ENCODE measurements around the gene PARP6. TPM values are rescaled to one million over a fixed set of nuclear protein-coding genes. Genes with fewer than 3 reads are reported as not detected.

Gene PARP6
- polyA plus RNA-seq, 3 donors: 12.9 to 165 (median 13.5) TPM

DNA sequence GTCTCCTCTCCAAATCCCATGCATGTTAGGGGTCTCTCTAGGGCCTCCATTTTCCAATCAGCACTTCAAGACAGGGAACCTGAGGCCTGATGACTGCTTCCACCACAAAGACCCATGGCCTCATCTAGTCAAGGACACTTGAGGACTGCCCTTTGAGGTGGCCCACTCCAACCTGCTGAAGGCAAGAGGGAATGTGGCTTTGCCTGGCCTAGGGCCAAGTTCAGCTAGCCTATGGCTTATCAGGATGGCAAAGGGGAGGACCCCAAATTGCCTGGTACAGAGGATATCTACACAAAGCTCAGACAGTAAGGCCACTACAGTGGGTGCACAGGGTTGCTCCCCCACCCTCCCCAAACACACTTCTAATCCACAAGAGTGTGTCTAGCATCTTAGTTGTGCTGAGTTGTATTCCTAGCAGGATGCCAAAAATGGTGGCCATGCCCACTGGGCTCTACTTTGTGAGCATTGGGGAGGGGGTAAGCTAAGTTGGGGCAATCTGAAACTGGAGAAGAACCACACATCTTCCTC is 64.7 kb downstream of the PARP6 start:
- Histone ChIP-seq H3K79me2 (ENCODE audit: insufficient read depth, low read length) (peaks cover 78% of the 10 kb centered on the region), H2AFZ (ENCODE audit: insufficient read depth, low read depth, low read length, poor library complexity, severe bottlenecking) (no peak overlapping the region), H3K4me3 (replicated peaks in 1 of 3; ENCODE audit: low read depth in 2 of 3, low read length in 3 of 3) (no peak overlapping the region), H3K9me3 (replicated peaks in 1 of 2; ENCODE audit: control insufficient read depth in 1 of 2, insufficient read depth in 1 of 2, low read length in 2 of 2) (no peaks in the 10 kb centered on the region), H3K27me3 (ENCODE audit: control insufficient read depth in 2 of 2, insufficient read depth in 2 of 2, low read length in 2 of 2) (no peaks in the 10 kb centered on the region), H4K20me1 (ENCODE audit: insufficient read depth, low read length) (peaks cover 99% of the 10 kb centered on the region), H3K36me3 (replicated peaks in 1 of 2; ENCODE audit: control insufficient read depth in 1 of 2, insufficient read depth in 2 of 2, low read length in 2 of 2) (peaks cover 98 to 99% of the 10 kb centered on the region in 2 donors), H3K27ac (ENCODE audit: low read depth in 1 of 2, low read length in 2 of 2) (peak overlapping the region in 1 of 2 donors; percentile 49), H3K4me2 (replicated peaks; ENCODE audit: extremely low read depth, low read length, poor library complexity, severe bottlenecking) (no peak overlapping the region), H3K4me1 (ENCODE audit: control insufficient read depth in 1 of 2, insufficient read depth in 2 of 2, low read length in 2 of 2) (no peaks in the 10 kb centered on the region), H3K9ac (ENCODE audit: insufficient read depth, low read length, poor library complexity, severe bottlenecking) (no peak overlapping the region)
- no peaks in the 10 kb centered on the region for H3K4me1 Mint-ChIP-seq
- intact Hi-C loops (cut with micrococcal nuclease): loop anchor here in 1 of 2 donors (10.0 kb wide), 1 partner anchor 47 kb away; no protein-coding TSS in a partner anchor
- no peaks in the 10 kb centered on the region for H3K27me3 Mint-ChIP-seq (ENCODE audit: low read depth in 3 of 3)
- no peak overlapping the region for H3K4me3 Mint-ChIP-seq
- TF ChIP-seq, protein P1, sequence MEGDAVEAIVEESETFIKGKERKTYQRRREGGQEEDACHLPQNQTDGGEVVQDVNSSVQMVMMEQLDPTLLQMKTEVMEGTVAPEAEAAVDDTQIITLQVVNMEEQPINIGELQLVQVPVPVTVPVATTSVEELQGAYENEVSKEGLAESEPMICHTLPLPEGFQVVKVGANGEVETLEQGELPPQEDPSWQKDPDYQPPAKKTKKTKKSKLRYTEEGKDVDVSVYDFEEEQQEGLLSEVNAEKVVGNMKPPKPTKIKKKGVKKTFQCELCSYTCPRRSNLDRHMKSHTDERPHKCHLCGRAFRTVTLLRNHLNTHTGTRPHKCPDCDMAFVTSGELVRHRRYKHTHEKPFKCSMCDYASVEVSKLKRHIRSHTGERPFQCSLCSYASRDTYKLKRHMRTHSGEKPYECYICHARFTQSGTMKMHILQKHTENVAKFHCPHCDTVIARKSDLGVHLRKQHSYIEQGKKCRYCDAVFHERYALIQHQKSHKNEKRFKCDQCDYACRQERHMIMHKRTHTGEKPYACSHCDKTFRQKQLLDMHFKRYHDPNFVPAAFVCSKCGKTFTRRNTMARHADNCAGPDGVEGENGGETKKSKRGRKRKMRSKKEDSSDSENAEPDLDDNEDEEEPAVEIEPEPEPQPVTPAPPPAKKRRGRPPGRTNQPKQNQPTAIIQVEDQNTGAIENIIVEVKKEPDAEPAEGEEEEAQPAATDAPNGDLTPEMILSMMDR (IDR thresholded peaks at IDR 0.05): no peak
- H3K27ac Mint-ChIP-seq: peak overlapping the region in 4 of 7 donors; percentile 56 to 82 (median 68)
- H3K9me3 Mint-ChIP-seq: no peaks in the 10 kb centered on the region
- no peak for DNase-seq
- peaks cover 97 to 99% of the 10 kb centered on the region in 2 donors for H3K36me3 Mint-ChIP-seq

DNA sequence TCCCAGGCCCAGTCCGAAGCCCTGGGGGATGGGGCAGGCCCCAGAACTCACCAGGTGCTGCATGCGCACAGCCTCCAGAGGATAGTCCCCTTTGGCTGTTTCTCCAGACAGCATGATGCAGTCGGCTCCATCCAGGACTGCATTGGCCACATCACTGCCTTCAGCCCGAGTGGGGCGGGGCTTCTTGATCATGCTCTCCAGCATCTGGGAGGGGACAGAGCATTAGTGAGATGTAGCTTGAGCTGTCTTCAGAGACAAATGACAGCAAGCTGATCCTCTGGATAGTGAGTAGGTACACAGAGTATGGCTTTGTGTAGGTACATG is 65.7 kb downstream of the PARP6 start:
- H2AFZ ChIP-seq (ENCODE audit: insufficient read depth, low read depth, low read length, poor library complexity, severe bottlenecking): no peak overlapping the region
- H3K27me3 ChIP-seq (ENCODE audit: control insufficient read depth in 2 of 2, insufficient read depth in 2 of 2, low read length in 2 of 2): no peaks in the 10 kb centered on the region
- peaks cover 69% of the 10 kb centered on the region for H3K79me2 ChIP-seq (ENCODE audit: insufficient read depth, low read length)
- 89% methylated on average over 5 of the region's 5 CpGs for WGBS (ENCODE audit: insufficient coverage)
- Mint-ChIP-seq H3K9me3 (no peaks in the 10 kb centered on the region), H3K36me3 (peaks cover 97 to 99% of the 10 kb centered on the region in 2 donors), H3K4me1 (no peaks in the 10 kb centered on the region), H3K27ac (peak overlapping the region in 2 of 7 donors; percentile 6 to 46), H3K4me3 (no peak overlapping the region), H3K27me3 (ENCODE audit: low read depth in 3 of 3) (peaks cover 0 to under 1% (median 0%) of the 10 kb centered on the region in 3 donors)
- peaks cover 99% of the 10 kb centered on the region for H4K20me1 ChIP-seq (ENCODE audit: insufficient read depth, low read length)
- intact Hi-C loops (cut with micrococcal nuclease): loop anchor here in 1 of 2 donors (10.0 kb wide), 1 partner anchor 48 kb away; no protein-coding TSS in a partner anchor
- TF ChIP-seq, protein P1 (IDR thresholded peaks at IDR 0.05): no peak
- H3K9me3 ChIP-seq (replicated peaks in 1 of 2; ENCODE audit: control insufficient read depth in 1 of 2, insufficient read depth in 1 of 2, low read length in 2 of 2): no peaks in the 10 kb centered on the region
- no peak overlapping the region for H3K9ac ChIP-seq (ENCODE audit: insufficient read depth, low read length, poor library complexity, severe bottlenecking)
- H3K4me2 ChIP-seq (replicated peaks; ENCODE audit: extremely low read depth, low read length, poor library complexity, severe bottlenecking): no peak overlapping the region
- H3K4me1 ChIP-seq (ENCODE audit: control insufficient read depth in 1 of 2, insufficient read depth in 2 of 2, low read length in 2 of 2): no peaks in the 10 kb centered on the region
- peak overlapping the region in 1 of 2 donors; percentile 49 for H3K27ac ChIP-seq (ENCODE audit: low read depth in 1 of 2, low read length in 2 of 2)
- H3K36me3 ChIP-seq (replicated peaks in 1 of 2; ENCODE audit: control insufficient read depth in 1 of 2, insufficient read depth in 2 of 2, low read length in 2 of 2): peaks cover 98 to 99% of the 10 kb centered on the region in 2 donors
- no peak overlapping the region for H3K4me3 ChIP-seq (replicated peaks in 1 of 3; ENCODE audit: low read depth in 2 of 3, low read length in 3 of 3)
- no peak for DNase-seq

Data from CD14-positive monocyte (primary cell).